ENCODE measurements around the gene RTN4R.

- TF ChIP-seq CTCF (IDR thresholded peaks at IDR 0.05) (no peak), POLR2A (IDR thresholded peaks at IDR 0.05) (no peak), EP300 (IDR thresholded peaks at IDR 0.05) (no peak)
Measured at GRCh38 chr22:20251981-20252380, 16.1 kb downstream of the RTN4R start.

Measured in upper lobe of left lung (tissue), 4 donors.